Psoas muscle (tissue), 8 donors: ENCODE data around the gene GLP2R. TPM values are rescaled to one million over a fixed set of nuclear protein-coding genes. Genes with fewer than 3 reads are reported as not detected.

Experiments
- ATAC-seq, 4 donors: fragments of 200-7000 bp; cut with Tn5 transposase; one replicate each; pipeline ENCODE4 v1.9.1; 2020; ENCODE audit warnings: moderate library complexity in 3 of 4, mild to moderate bottlenecking in 2 of 4
- DNase-seq, 2 donors: peaks; one replicate each; pipeline ENCODE4 v3.0.0-alpha.2; 2020
- H3K27ac ChIP-seq: fragments of 200-600 bp; one replicate; pipeline ENCODE4 v1.8.0; 2022
- H3K27me3 ChIP-seq, 3 donors: fragments of 200-600 bp in 1 of 3; one replicate each; pipeline versions ENCODE4 v1.6.1 to v1.8.0; 2013 to 2022; ENCODE audit warnings: low read length in 2 of 3, mild to moderate bottlenecking in 2 of 3, moderate library complexity in 1 of 3; ENCODE audit not compliant: insufficient read depth in 3 of 3
- H3K36me3 ChIP-seq, 2 donors: fragments of 200-600 bp in 1 of 2; one replicate each; pipeline versions ENCODE4 v1.6.1 to v1.8.0; 2013 to 2022; ENCODE audit warnings: low read depth in 1 of 2, mild to moderate bottlenecking in 1 of 2, moderate library complexity in 1 of 2; ENCODE audit not compliant: insufficient read depth in 1 of 2
- H3K4me1 ChIP-seq: fragments of 200-600 bp; one replicate; pipeline ENCODE4 v1.8.0; 2022
- H3K4me3 ChIP-seq: fragments of 200-600 bp; one replicate; pipeline ENCODE4 v1.8.0; 2022; ENCODE audit warnings: mild to moderate bottlenecking
- H3K9me3 ChIP-seq: fragments of 200-600 bp; one replicate; pipeline ENCODE4 v1.8.0; 2022
- CTCF ChIP-seq: fragments of 200-600 bp; IDR thresholded peaks from one replicate; pipeline ENCODE4 v1.8.0; 2022; ENCODE audit warnings: antibody characterized with exemption
- WGBS, 3 donors: extraction: QIAGEN DNeasy Blood & Tissue Kit; methylation state at CpG; one replicate each; pipeline versions ENCODE4 v1.1.6 to v1.1.7; 2013; 5-methylcytosine and 5-hydroxymethylcytosine counted together
- intact Hi-C, 2 donors: fragments of 100-400 bp; cut with DNase I; formaldehyde crosslinking; loops; one replicate each; pipeline versions ENCODE4 v1.11.0 to v1.14.2; 2022
- polyA plus RNA-seq, 3 donors: library from polyadenylated mRNA; stranded (reverse); fragments of 200-250 nt; gene quantifications; one replicate each; pipeline ENCODE4 v1.2.3, GENCODE V29; 2013
- total RNA-seq, 4 donors: library from RNA; stranded (reverse); fragmentation: NEBNext Ultra II Directional in 2 of 4; extraction: Animal tissue kit (Norgen Biotek cat#: 25700) in 2 of 4; gene quantifications; one replicate each; pipeline versions ENCODE4 v1.2.1 to v1.2.4, GENCODE V29; 2021 to 2023
- donor health status: healthy with polysubstance abuse.
- donor health status: DM: no; HTN: no; CAD: no; lungs with moderate emphysema.
- donor health status: Bipolar disorder and iron deficiency.
- donor health status: healthy.
- donor health status: DM: yes; HTN: yes; CAD: no.
- donor health status: DM: no; HTN: no; CAD: no.
- donor health status: DM: no; HTN: no; CAD: no.
- donor health status: DM: yes; HTN: yes; CAD: no.

The GLP2R gene
- total and polyA plus RNA-seq, 7 donors, result 0.12 to 0.30 (median 0.17) TPM; not detected in 4

- no peaks in the 10 kb centered on the region for H3K36me3 ChIP-seq
- peaks cover 0 to 1% (median 0%) of the 10 kb centered on the region in 3 donors for H3K27me3 ChIP-seq
- H3K4me1 ChIP-seq, result no peaks in the 10 kb centered on the region
- WGBS, 3 donors, result 62 to 69% (median 66%) methylated on average over 21 of the region's 21 CpGs
- no peak overlapping the region for H3K27ac ChIP-seq
- H3K4me3 ChIP-seq, result no peak overlapping the region
- DNase-seq, result no peak
- TF ChIP-seq CTCF, result no peak
- intact Hi-C loops, result no loop called here
- no peaks in the 10 kb centered on the region for H3K9me3 ChIP-seq
- no peak for ATAC-seq
Observed at GRCh38 chr17:9899280-9900043, 73.7 kb downstream of the GLP2R start.

GRCh38 chr17:9900044-9900594 lies 74.4 kb downstream of the GLP2R start:
- DNase-seq, result no peak
- 39 to 53% (median 49%) methylated on average over 8 of the region's 8 CpGs for WGBS, 3 donors
- H3K9me3 ChIP-seq, result no peaks in the 10 kb centered on the region
- intact Hi-C loops, result no loop called here
- no peak overlapping the region for H3K27ac ChIP-seq
- H3K36me3 ChIP-seq, result no peaks in the 10 kb centered on the region
- H3K27me3 ChIP-seq, result no peaks in the 10 kb centered on the region
- H3K4me1 ChIP-seq, result no peaks in the 10 kb centered on the region
- ATAC-seq, result no peak
- TF ChIP-seq CTCF, result no peak
- H3K4me3 ChIP-seq, result no peak overlapping the region

- intact Hi-C loops, result no loop called here
- peak in 1 of 4 donors; percentile 61 for ATAC-seq
- no peak for DNase-seq
- H3K9me3 ChIP-seq, result no peaks in the 10 kb centered on the region
- no peak overlapping the region for H3K27ac ChIP-seq
- H3K36me3 ChIP-seq, result no peaks in the 10 kb centered on the region
- WGBS, 3 donors, result 48 to 65% (median 61%) methylated on average over 8 of the region's 8 CpGs
- H3K4me1 ChIP-seq, result no peaks in the 10 kb centered on the region
- TF ChIP-seq CTCF, result no peak
- no peak overlapping the region for H3K4me3 ChIP-seq
- no peaks in the 10 kb centered on the region for H3K27me3 ChIP-seq
Observed at GRCh38 chr17:9900784-9901183, 75.1 kb downstream of the GLP2R start.

GRCh38 chr17:9902120-9902519 lies 76.4 kb downstream of the GLP2R start:
- Histone ChIP-seq H3K9me3 (no peaks in the 10 kb centered on the region), H3K4me3 (no peak overlapping the region), H3K4me1 (no peaks in the 10 kb centered on the region), H3K27ac (no peak overlapping the region), H3K36me3 (no peaks in the 10 kb centered on the region), H3K27me3 (peaks cover 0 to under 1% (median 0%) of the 10 kb centered on the region in 3 donors)
- TF ChIP-seq CTCF, result no peak
- ATAC-seq (no peak), DNase-seq (no peak)
- WGBS, 3 donors, result 28 to 51% (median 28%) methylated on average over 2 of the region's 2 CpGs
- intact Hi-C loops, result no loop called here
